ENCODE results near the gene TMEM248.

DNA sequence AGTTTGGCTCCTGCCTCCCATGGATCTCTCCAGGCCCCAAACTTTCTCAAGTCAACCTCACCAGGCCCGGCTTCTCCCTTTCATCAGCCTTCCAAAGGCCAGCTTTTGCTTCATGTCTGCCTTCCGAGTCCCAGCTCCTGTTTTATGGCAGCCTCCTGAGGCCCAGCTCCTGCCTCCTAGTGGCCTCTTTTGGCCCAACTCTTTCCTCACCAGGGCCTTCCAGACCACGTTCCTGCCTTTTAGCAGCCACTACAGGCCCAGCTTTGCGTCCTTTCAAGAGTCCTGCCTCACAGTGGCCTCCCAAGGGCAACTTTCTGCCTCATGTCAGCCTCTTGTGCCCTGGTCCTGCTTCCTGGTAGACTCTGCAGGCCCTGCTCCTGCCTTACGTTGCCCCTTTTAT, 15.3 kb upstream of the TMEM248 start:
- TF ChIP-seq POLR2A (IDR thresholded peaks at IDR 0.05) = no peak
- TF ChIP-seq, protein P1, sequence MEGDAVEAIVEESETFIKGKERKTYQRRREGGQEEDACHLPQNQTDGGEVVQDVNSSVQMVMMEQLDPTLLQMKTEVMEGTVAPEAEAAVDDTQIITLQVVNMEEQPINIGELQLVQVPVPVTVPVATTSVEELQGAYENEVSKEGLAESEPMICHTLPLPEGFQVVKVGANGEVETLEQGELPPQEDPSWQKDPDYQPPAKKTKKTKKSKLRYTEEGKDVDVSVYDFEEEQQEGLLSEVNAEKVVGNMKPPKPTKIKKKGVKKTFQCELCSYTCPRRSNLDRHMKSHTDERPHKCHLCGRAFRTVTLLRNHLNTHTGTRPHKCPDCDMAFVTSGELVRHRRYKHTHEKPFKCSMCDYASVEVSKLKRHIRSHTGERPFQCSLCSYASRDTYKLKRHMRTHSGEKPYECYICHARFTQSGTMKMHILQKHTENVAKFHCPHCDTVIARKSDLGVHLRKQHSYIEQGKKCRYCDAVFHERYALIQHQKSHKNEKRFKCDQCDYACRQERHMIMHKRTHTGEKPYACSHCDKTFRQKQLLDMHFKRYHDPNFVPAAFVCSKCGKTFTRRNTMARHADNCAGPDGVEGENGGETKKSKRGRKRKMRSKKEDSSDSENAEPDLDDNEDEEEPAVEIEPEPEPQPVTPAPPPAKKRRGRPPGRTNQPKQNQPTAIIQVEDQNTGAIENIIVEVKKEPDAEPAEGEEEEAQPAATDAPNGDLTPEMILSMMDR (IDR thresholded peaks at IDR 0.05) = no peak
- TF ChIP-seq EP300 (IDR thresholded peaks at IDR 0.05) = no peak
